ENCODE data around the gene CLSTN1. TPM values are rescaled to one million over a fixed set of nuclear protein-coding genes. Genes with fewer than 3 reads are reported as not detected.

CLSTN1 gene
- total and polyA plus RNA-seq, 10 of the 15 experiments (the other 5 are each of a cell fraction or from before 2014, with no cell fraction given) = 2.7 to 64.4 (median 23.2) TPM

GRCh38 chr1:9873385-9873784 lies 49.6 kb upstream of the CLSTN1 start:
- no TSS peak for BruUV-seq (replicated peaks)
- Histone ChIP-seq H3K27ac (ENCODE audit: control insufficient read depth, insufficient read depth) (no peak overlapping the region), H3K4me2 (ENCODE audit: control insufficient read depth, insufficient read depth) (no peak overlapping the region), H4K20me1 (ENCODE audit: control insufficient read depth, insufficient read depth) (no peaks in the 10 kb centered on the region), H3K36me3 (ENCODE audit: control insufficient read depth in 2 of 2, insufficient read depth in 2 of 2, low read length in 1 of 2) (no peaks in the 10 kb centered on the region), H2AFZ (ENCODE audit: control insufficient read depth, low read depth, low read length) (no peak overlapping the region), H3K9me3 (replicated peaks; ENCODE audit: control insufficient read depth, insufficient read depth, low read length) (no peaks in the 10 kb centered on the region), H3K4me3 (no peak overlapping the region), H3K9ac (ENCODE audit: control insufficient read depth, insufficient read depth, low read length) (no peak overlapping the region), H3K4me1 (ENCODE audit: control insufficient read depth, insufficient read depth, low read length) (0 out of 2 replicates have a peak, but pooled peaks cover 4% of the 10 kb centered on the region), H3K27me3 (replicated peaks in 1 of 2; ENCODE audit: control insufficient read depth in 2 of 2, insufficient read depth in 2 of 2, low read length in 1 of 2) (no peaks in the 10 kb centered on the region), H3K79me2 (ENCODE audit: control insufficient read depth, insufficient read depth, low read length) (no peaks in the 10 kb centered on the region)
- ChIA-PET SMC1A (ENCODE audit: uncharacterized antibody, unreplicated experiment) (interaction anchor here (0.6 to 16.6 kb wide), 4 partner anchors 10 to 219 kb away, joined by 3 to 428 read pairs (median 6); no protein-coding TSS in a partner anchor), CTCF (interaction anchor here (0.9 to 19.1 kb wide), 12 partner anchors 9 to 620 kb away, joined by 3 to 562 read pairs (median 4); partner anchors contain the start of genes LZIC and NMNAT1), RAD21 (ENCODE audit: unreplicated experiment) (interaction anchor here (1.1 to 6.4 kb wide), 4 partner anchors 33 to 245 kb away, joined by 3 to 83 read pairs (median 8); partner anchors contain the start of genes LZIC and NMNAT1), POLR2A (no interaction called here)
- in situ Hi-C loops (cut with MboI) = loop anchor here (5.0 kb wide), 1 partner anchor 549 kb away; no protein-coding TSS in a partner anchor
- FAIRE-seq (no peak), DNase-seq (ENCODE audit: low read depth, low spot score) (no peak), ATAC-seq (no peak)
- TF ChIP-seq MEF2A (IDR thresholded peaks at IDR 0.05; ENCODE audit: insufficient read depth, low read depth, low read length) = no peak
- TF ChIP-seq DPF2 (IDR thresholded peaks at IDR 0.05) = no peak
- TF ChIP-seq POLR2AphosphoS5 (IDR thresholded peaks at IDR 0.05; ENCODE audit: low read length) = no peak
- TF ChIP-seq PRDM15 (CRISPR knock-in tag; IDR thresholded peaks at IDR 0.05) = no peak
- TF ChIP-seq EED (IDR thresholded peaks at IDR 0.05; ENCODE audit: low read depth) = no peak
- WGBS (ENCODE audit: insufficient coverage, insufficient replicate concordance, low lambda C conversion rate, missing lambda C conversion rate) = 62% methylated on average over 5 of the region's 5 CpGs
- intact Hi-C loops (cut with micrococcal nuclease; ENCODE audit: unreplicated experiment) = no loop called here
